CD4-positive, CD25-positive, alpha-beta regulatory T cell (primary cell): ENCODE data around the gene BMP2. TPM values are rescaled to one million over a fixed set of nuclear protein-coding genes. Genes with fewer than 3 reads are reported as not detected.

Source experiments
- ATAC-seq, 2 donors: fragments of 150-1000 bp; cut with Tn5 transposase; one replicate each; pipeline ENCODE4 v1.10.0; 2021; ENCODE audit warnings: low read depth in 2 of 2, moderate number of reproducible peaks in 2 of 2, moderate library complexity in 1 of 2
- DNase-seq, 3 donors: peaks; one replicate each; pipeline versions ENCODE4 v3.0.0 to v3.0.0-alpha.2; 2012 to 2022; ENCODE audit warnings: mixed read lengths in 1 of 3
- H3K27ac ChIP-seq: one replicate; pipeline ENCODE4 v1.7.0; 2013; ENCODE audit warnings: mild to moderate bottlenecking, low read length; ENCODE audit not compliant: insufficient read depth, poor library complexity, severe bottlenecking
- H3K27me3 ChIP-seq: one replicate; pipeline ENCODE4 v1.7.0; 2013; ENCODE audit warnings: low read length; ENCODE audit not compliant: control insufficient read depth, insufficient read depth
- H3K36me3 ChIP-seq: one replicate; pipeline ENCODE4 v1.7.0; 2013; ENCODE audit warnings: mild to moderate bottlenecking, low read length, moderate library complexity; ENCODE audit not compliant: control insufficient read depth, insufficient read depth
- H3K4me1 ChIP-seq: 2 replicates; pipeline ENCODE4 v1.7.0; 2013; ENCODE audit warnings: mild to moderate bottlenecking, low read length; ENCODE audit not compliant: insufficient read depth, control insufficient read depth, poor library complexity, severe bottlenecking
- H3K4me3 ChIP-seq: one replicate; pipeline ENCODE4 v1.7.0; 2013; ENCODE audit warnings: low read depth, mild to moderate bottlenecking, low read length, moderate library complexity
- H3K9me3 ChIP-seq, 2 experiments: 1 replicate in 1 of 2; 2 replicates in 1 of 2; pipeline ENCODE4 v1.7.0; 2013; ENCODE audit warnings: low read length in 2 of 2, mild to moderate bottlenecking in 1 of 2, moderate library complexity in 1 of 2; ENCODE audit not compliant: control insufficient read depth in 2 of 2
- H3K27ac Mint-ChIP-seq, 3 donors: one replicate each; pipeline ENCODE4 v1.8.0; 2020 to 2022; ENCODE audit warnings: mild to moderate bottlenecking in 3 of 3, mixed read lengths in 3 of 3, moderate library complexity in 2 of 3
- H3K27me3 Mint-ChIP-seq: one replicate; pipeline ENCODE4 v1.8.0; 2022; ENCODE audit warnings: mild to moderate bottlenecking, mixed read lengths
- H3K36me3 Mint-ChIP-seq: one replicate; pipeline ENCODE4 v1.8.0; 2020; ENCODE audit warnings: mixed read lengths
- H3K4me1 Mint-ChIP-seq, 4 donors: one replicate each; pipeline ENCODE4 v1.8.0; 2020 to 2022; ENCODE audit warnings: mixed read lengths in 4 of 4, mild to moderate bottlenecking in 1 of 4
- H3K4me3 Mint-ChIP-seq, 4 donors: one replicate each; pipeline ENCODE4 v1.8.0; 2020 to 2022; ENCODE audit warnings: mild to moderate bottlenecking in 4 of 4, mixed read lengths in 4 of 4, moderate library complexity in 3 of 4
- H3K9me3 Mint-ChIP-seq, 7 donors: one replicate each; pipeline ENCODE4 v1.8.0; 2020 to 2022; ENCODE audit warnings: mixed read lengths in 7 of 7, mild to moderate bottlenecking in 3 of 7, moderate library complexity in 2 of 7
- polyA plus RNA-seq, 4 donors: library from polyadenylated mRNA; unstranded; fragments of 300-500 nt; fragmentation: Illumina TruSeq; gene quantifications; one replicate each; pipeline ENCODE4 v1.2.3, GENCODE V29; 2021
- total RNA-seq: library from RNA; stranded (reverse); gene quantifications from one replicate; pipeline ENCODE4 v1.2.3, GENCODE V29; 2022

The BMP2 gene
- total and polyA plus RNA-seq, 5 donors from 2014 or later: not detected

DNA sequence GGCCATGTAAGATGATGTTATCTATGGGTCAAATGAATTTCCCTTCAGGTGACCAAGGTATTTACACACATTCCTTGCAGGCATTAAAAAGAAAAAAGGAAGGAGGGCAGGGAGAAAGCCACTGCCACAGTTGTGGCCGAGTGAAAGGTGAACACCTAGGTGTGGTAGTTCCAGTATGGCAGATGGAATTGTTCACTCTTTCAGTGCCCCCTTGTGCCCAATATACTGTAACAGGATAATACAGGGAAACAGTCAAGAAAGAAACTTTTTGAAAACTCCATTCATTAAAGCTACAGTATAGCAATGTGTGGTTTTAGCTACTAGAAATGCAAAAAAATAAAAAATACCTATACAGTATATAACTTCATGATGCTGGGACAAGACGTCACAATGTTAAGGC lies 52.1 kb downstream of the BMP2 start:
- Histone ChIP-seq H3K4me3 (no peak overlapping the region), H3K4me1 (no peaks in the 10 kb centered on the region), H3K27me3 (no peaks in the 10 kb centered on the region), H3K27ac (no peak overlapping the region), H3K9me3 (no peaks in the 10 kb centered on the region), H3K36me3 (no peaks in the 10 kb centered on the region)
- no peaks in the 10 kb centered on the region for H3K36me3 Mint-ChIP-seq
- no peaks in the 10 kb centered on the region for H3K27me3 Mint-ChIP-seq
- H3K27ac Mint-ChIP-seq: no peak overlapping the region
- DNase-seq: no peak
- peaks cover 0 to 7% (median 2%) of the 10 kb centered on the region in 7 donors for H3K9me3 Mint-ChIP-seq
- ATAC-seq: no peak
- no peak overlapping the region for H3K4me3 Mint-ChIP-seq
- H3K4me1 Mint-ChIP-seq: no peaks in the 10 kb centered on the region

DNA sequence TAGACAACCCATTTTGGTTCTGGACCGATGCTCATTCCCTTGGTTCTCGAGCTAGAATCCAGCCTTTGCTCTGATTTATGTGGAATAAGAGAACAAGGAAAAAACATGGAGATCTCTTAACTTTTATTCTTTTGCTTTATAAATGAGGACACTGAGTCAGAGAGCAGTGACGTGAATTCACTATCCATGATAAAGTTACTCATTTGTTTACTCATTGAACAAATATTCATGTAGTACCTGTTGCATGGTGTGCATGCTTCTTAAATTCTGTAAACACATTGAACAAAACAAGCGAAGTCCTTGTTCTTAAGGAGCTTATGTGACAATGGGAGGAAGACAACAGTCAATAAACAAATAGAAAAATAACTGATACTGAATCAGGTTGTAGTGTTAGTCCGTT lies 56.9 kb downstream of the BMP2 start:
- no peak overlapping the region for H3K4me3 Mint-ChIP-seq
- H3K4me1 Mint-ChIP-seq: no peaks in the 10 kb centered on the region
- DNase-seq: no peak

GRCh38 chr20:6827472-6827871 lies 60.0 kb downstream of the BMP2 start:
- no peak overlapping the region for H3K4me3 Mint-ChIP-seq
- no peak for ATAC-seq

More for the DNA sequence above, 56.9 kb downstream of the BMP2 start:
- no peaks in the 10 kb centered on the region for H3K36me3 ChIP-seq
- Mint-ChIP-seq H3K27me3 (no peaks in the 10 kb centered on the region), H3K27ac (no peak overlapping the region), H3K36me3 (no peaks in the 10 kb centered on the region), H3K9me3 (peaks cover 0 to 11% (median 0%) of the 10 kb centered on the region in 7 donors)
- H3K27me3 ChIP-seq: no peaks in the 10 kb centered on the region
- no peaks in the 10 kb centered on the region for H3K4me1 ChIP-seq
- H3K9me3 ChIP-seq: no peaks in the 10 kb centered on the region
- H3K4me3 ChIP-seq: no peak overlapping the region
- no peak overlapping the region for H3K27ac ChIP-seq
- no peak for ATAC-seq

DNA sequence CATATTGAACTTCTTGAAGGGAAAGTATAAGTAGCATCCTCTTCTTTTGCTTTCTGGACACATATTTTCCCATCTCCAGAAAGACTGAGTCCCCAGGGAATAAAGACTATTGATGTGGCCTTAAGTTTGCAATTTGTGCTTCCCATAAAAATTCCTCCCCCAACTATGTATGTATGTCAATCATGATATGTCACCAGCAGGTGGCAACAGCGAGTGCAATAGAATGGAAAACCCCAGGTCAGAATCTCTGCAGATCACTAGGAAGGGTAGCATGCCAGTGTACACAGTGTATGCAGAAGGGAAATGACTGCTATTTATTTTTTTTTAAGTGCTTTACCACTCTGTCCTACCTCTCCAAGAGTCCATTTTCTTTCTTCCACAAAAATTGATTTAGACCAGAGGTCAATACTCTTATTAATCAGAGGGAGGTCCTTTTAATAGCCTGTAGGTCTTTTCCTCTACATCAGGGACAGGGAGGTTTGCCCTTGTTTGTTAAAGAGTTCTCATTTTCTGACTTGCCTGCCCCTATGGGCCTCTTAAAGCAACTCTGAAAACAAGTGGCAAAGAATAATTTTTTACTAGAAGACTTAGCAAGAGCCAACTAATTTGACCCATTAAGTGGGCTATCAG lies 61.4 kb downstream of the BMP2 start:
- ATAC-seq: no peak
- peak in 1 of 3 donors; percentile 19 for DNase-seq
- no peaks in the 10 kb centered on the region for H3K4me1 Mint-ChIP-seq

More at GRCh38 chr20:6827472-6827871, 60.0 kb downstream of the BMP2 start:
- no peaks in the 10 kb centered on the region for H3K4me1 Mint-ChIP-seq
- Histone ChIP-seq H3K4me3 (no peak overlapping the region), H3K36me3 (no peaks in the 10 kb centered on the region), H3K4me1 (no peaks in the 10 kb centered on the region), H3K9me3 (no peaks in the 10 kb centered on the region), H3K27ac (no peak overlapping the region), H3K27me3 (no peaks in the 10 kb centered on the region)
- no peaks in the 10 kb centered on the region for H3K36me3 Mint-ChIP-seq
- H3K9me3 Mint-ChIP-seq: peaks cover 0 to 14% (median 0%) of the 10 kb centered on the region in 7 donors
- no peak overlapping the region for H3K27ac Mint-ChIP-seq
- H3K27me3 Mint-ChIP-seq: no peaks in the 10 kb centered on the region
- no peak for DNase-seq

DNA sequence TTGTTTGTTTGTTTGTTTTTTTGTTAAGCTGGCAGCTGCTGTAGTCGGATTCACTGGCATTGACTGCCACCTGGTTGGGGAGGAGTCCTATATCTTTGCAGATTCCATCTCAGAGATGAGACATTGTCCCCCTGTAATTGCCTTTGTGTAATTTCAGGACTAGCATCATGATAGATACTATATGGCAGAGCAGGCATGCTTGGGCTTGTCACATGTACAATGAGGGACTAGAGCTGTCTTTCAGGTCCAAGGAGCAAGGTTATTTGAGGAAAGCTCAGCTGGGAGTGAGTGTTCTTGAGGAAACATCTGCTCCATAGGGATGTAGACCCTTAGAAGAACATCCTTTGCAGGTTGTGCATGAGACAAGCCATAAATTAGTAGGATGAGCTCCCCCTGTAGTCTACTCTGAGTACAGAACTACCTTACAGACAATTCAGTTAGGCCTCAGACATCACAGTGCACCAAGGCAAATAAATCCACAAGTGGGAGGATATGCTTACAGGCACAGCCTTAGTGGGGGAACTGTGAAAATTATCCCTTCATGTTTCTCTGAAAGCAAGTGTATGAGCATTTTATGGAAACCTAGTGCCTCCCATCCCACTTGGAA lies 62.1 kb downstream of the BMP2 start:
- Mint-ChIP-seq H3K4me1 (no peaks in the 10 kb centered on the region), H3K27ac (no peak overlapping the region), H3K4me3 (no peak overlapping the region), H3K9me3 (peaks cover 0 to 14% (median 0%) of the 10 kb centered on the region in 7 donors), H3K36me3 (no peaks in the 10 kb centered on the region), H3K27me3 (no peaks in the 10 kb centered on the region)
- ATAC-seq: no peak
- Histone ChIP-seq H3K4me1 (no peaks in the 10 kb centered on the region), H3K27me3 (no peaks in the 10 kb centered on the region), H3K4me3 (no peak overlapping the region), H3K27ac (no peak overlapping the region), H3K9me3 (no peaks in the 10 kb centered on the region), H3K36me3 (no peaks in the 10 kb centered on the region)
- DNase-seq: no peak

More for the DNA sequence above, 61.4 kb downstream of the BMP2 start:
- no peak overlapping the region for H3K27ac ChIP-seq
- H3K9me3 ChIP-seq: no peaks in the 10 kb centered on the region
- no peaks in the 10 kb centered on the region for H3K36me3 Mint-ChIP-seq
- no peaks in the 10 kb centered on the region for H3K27me3 ChIP-seq
- no peak overlapping the region for H3K4me3 ChIP-seq
- no peaks in the 10 kb centered on the region for H3K4me1 ChIP-seq
- no peaks in the 10 kb centered on the region for H3K36me3 ChIP-seq
- no peaks in the 10 kb centered on the region for H3K27me3 Mint-ChIP-seq
- H3K27ac Mint-ChIP-seq: no peak overlapping the region
- H3K9me3 Mint-ChIP-seq: peaks cover 0 to 14% (median 0%) of the 10 kb centered on the region in 7 donors
- no peak overlapping the region for H3K4me3 Mint-ChIP-seq
